Tibial nerve (tissue), 4 donors: ENCODE results near the gene TNPO3. TPM values are rescaled to one million over a fixed set of nuclear protein-coding genes. Genes with fewer than 3 reads are reported as not detected.
"Not testable (repeated sequence)": the region's sequence is repeated elsewhere in the genome, so short reads cannot be mapped to it uniquely, and the experiment has no call there.

Experiments
- DNase-seq, 2 donors: peaks; one replicate each; pipeline ENCODE4 v3.0.0-alpha.2; 2019; ENCODE audit warnings: low spot score in 2 of 2
- H3K27ac ChIP-seq, 4 donors: fragments of 200-600 bp; sonication (generic) in 3 of 4; one replicate each; pipeline ENCODE4 v1.5.1; 2017 to 2019; ENCODE audit warnings: mild to moderate bottlenecking in 1 of 4
- H3K27me3 ChIP-seq, 2 donors: fragments of 200-600 bp; sonication (generic) in 1 of 2; one replicate each; pipeline versions ENCODE4 v1.5.1 to v1.6.0; 2017 to 2019
- H3K36me3 ChIP-seq, 3 donors: fragments of 200-600 bp; sonication (generic); one replicate each; pipeline ENCODE4 v1.5.1; 2018 to 2019
- H3K4me1 ChIP-seq, 4 donors: fragments of 200-600 bp; sonication (generic) in 3 of 4; one replicate each; pipeline ENCODE4 v1.5.1; 2017 to 2019
- H3K4me3 ChIP-seq, 4 donors: fragments of 200-600 bp; sonication (generic) in 3 of 4; one replicate each; pipeline ENCODE4 v1.5.1; 2017 to 2019; ENCODE audit warnings: mild to moderate bottlenecking in 1 of 4, moderate library complexity in 1 of 4
- H3K9me3 ChIP-seq, 4 donors: fragments of 200-600 bp; sonication (generic) in 3 of 4; one replicate each; pipeline ENCODE4 v1.5.1; 2017 to 2019
- CTCF ChIP-seq, 5 experiments: fragments of 200-600 bp in 3 of 5; fragments of 450-650 bp in 2 of 5; sonication (generic) in 3 of 5; IDR thresholded peaks; one replicate each; pipeline ENCODE4 v1.5.1; 2016 to 2019; ENCODE audit warnings: antibody characterized with exemption in 5 of 5, mild to moderate bottlenecking in 3 of 5, moderate library complexity in 2 of 5
- EP300 ChIP-seq, 2 donors: sonication (generic); formaldehyde crosslinking; IDR thresholded peaks; one replicate each; pipeline ENCODE4 v1.6.1; 2017; ENCODE audit warnings: antibody characterized with exemption in 2 of 2, mild to moderate bottlenecking in 1 of 2
- POLR2A ChIP-seq, 2 donors: fragments of 450-650 bp; IDR thresholded peaks; one replicate each; pipeline ENCODE4 v1.6.1; 2017; ENCODE audit warnings: antibody characterized with exemption in 2 of 2, mild to moderate bottlenecking in 2 of 2, moderate library complexity in 2 of 2
- WGBS, 2 donors: methylation state at CpG; one replicate each; pipeline ENCODE4 v1.1.5; 2018; 5-methylcytosine and 5-hydroxymethylcytosine counted together
- total RNA-seq, 4 donors: library from RNA; depleted of rRNA; stranded (reverse); fragments of >200 nt; gene quantifications; one replicate each; pipeline ENCODE4 v1.1.0, GENCODE V29; 2016

The TNPO3 gene
- total RNA-seq, 4 donors from 2014 or later = 33.9 to 36.9 (median 35.5) TPM

GRCh38 chr7:128946936-128947830, 107.7 kb downstream of the TNPO3 start:
- no peak for DNase-seq

GRCh38 chr7:128945668-128946366, 109.1 kb downstream of the TNPO3 start:
- peaks cover 0 to 8% (median 0%) of the 10 kb centered on the region in 4 donors for H3K4me1 ChIP-seq
- TF ChIP-seq EP300 (IDR thresholded peaks at IDR 0.05) = no peak
- TF ChIP-seq POLR2A (IDR thresholded peaks at IDR 0.05) = no peak
- TF ChIP-seq CTCF (IDR thresholded peaks at IDR 0.05) = no peak
- H3K27me3 ChIP-seq = no peaks in the 10 kb centered on the region
- no peaks in the 10 kb centered on the region for H3K9me3 ChIP-seq
- WGBS, 2 donors = 79 to 92% methylated on average over 14 to 21 of the region's 21 CpGs
- peaks cover 0 to 14% (median 0%) of the 10 kb centered on the region in 3 donors for H3K36me3 ChIP-seq
- DNase-seq = no peak
- no peak overlapping the region for H3K4me3 ChIP-seq
- H3K27ac ChIP-seq = no peak overlapping the region

More at GRCh38 chr7:128946936-128947830, 107.7 kb downstream of the TNPO3 start:
- Histone ChIP-seq H3K9me3 (no peaks in the 10 kb centered on the region), H3K4me3 (no peak overlapping the region), H3K27ac (no peak overlapping the region), H3K27me3 (no peaks in the 10 kb centered on the region), H3K4me1 (peaks cover 0 to 8% (median 0%) of the 10 kb centered on the region in 4 donors), H3K36me3 (peaks cover 0 to 24% (median 0%) of the 10 kb centered on the region in 3 donors)
- WGBS, 2 donors = 70 to 79% methylated on average over 15 to 19 of the region's 22 CpGs
- TF ChIP-seq POLR2A (IDR thresholded peaks at IDR 0.05) (no peak), EP300 (IDR thresholded peaks at IDR 0.05) (no peak), CTCF (IDR thresholded peaks at IDR 0.05) (no peak)

- Histone ChIP-seq H3K4me1 (peaks cover 0 to 8% (median 0%) of the 10 kb centered on the region in 4 donors), H3K9me3 (no peaks in the 10 kb centered on the region), H3K27me3 (peaks cover 0 to 5% of the 10 kb centered on the region in 2 donors), H3K36me3 (peaks cover 0 to 4% (median 0%) of the 10 kb centered on the region in 3 donors), H3K4me3 (no peak overlapping the region), H3K27ac (no peak overlapping the region)
- WGBS, 2 donors = 66 to 74% methylated on average over 7 of the region's 7 CpGs
- TF ChIP-seq EP300 (IDR thresholded peaks at IDR 0.05) (no peak), CTCF (IDR thresholded peaks at IDR 0.05) (no peak), POLR2A (IDR thresholded peaks at IDR 0.05) (no peak)
- no peak for DNase-seq
Observed at GRCh38 chr7:128944487-128945236, 110.2 kb downstream of the TNPO3 start.

- H3K27me3 ChIP-seq = peaks cover 0 to 19% of the 10 kb centered on the region in 2 donors
- H3K4me3 ChIP-seq, DNase-seq, H3K36me3 ChIP-seq, H3K27ac ChIP-seq, H3K9me3 ChIP-seq: not testable (repeated sequence)
- 83 to 95% methylated on average over 2 of the region's 2 CpGs for WGBS, 2 donors
- H3K4me1 ChIP-seq = peaks cover 0 to 16% (median 7%) of the 10 kb centered on the region in 4 donors
Observed at GRCh38 chr7:128943251-128943650, 111.7 kb downstream of the TNPO3 start.

GRCh38 chr7:128941946-128942526, 112.9 kb downstream of the TNPO3 start:
- no peaks in the 10 kb centered on the region for H3K9me3 ChIP-seq
- TF ChIP-seq EP300 (IDR thresholded peaks at IDR 0.05) (no peak), CTCF (IDR thresholded peaks at IDR 0.05) (no peak)
- no peak overlapping the region for H3K27ac ChIP-seq
- no peaks in the 10 kb centered on the region for H3K36me3 ChIP-seq
- WGBS, 2 donors = 90% methylated on average over 15 to 16 of the region's 16 CpGs
- DNase-seq = no peak
- H3K27me3 ChIP-seq = peaks cover 0 to 29% of the 10 kb centered on the region in 2 donors
- peaks cover 0 to 22% (median 9%) of the 10 kb centered on the region in 4 donors for H3K4me1 ChIP-seq
- no peak overlapping the region for H3K4me3 ChIP-seq
